ENCODE data around the gene CNTNAP2. TPM values are rescaled to one million over a fixed set of nuclear protein-coding genes. Genes with fewer than 3 reads are reported as not detected.
A peak's percentile ranks its signal among the peaks of the same experiment; 100 is the strongest.

CNTNAP2 gene
- total and polyA plus RNA-seq, 12 donors = 0.07 to 0.77 (median 0.24) TPM

- Histone ChIP-seq H3K36me3 (no peaks in the 10 kb centered on the region), H3K27me3 (peaks cover 0 to 38% (median 8%) of the 10 kb centered on the region in 7 donors), H3K27ac (no peak overlapping the region), H3K9me3 (no peaks in the 10 kb centered on the region), H3K4me1 (peaks cover 0 to 8% (median 4%) of the 10 kb centered on the region in 9 donors), H3K4me3 (no peak overlapping the region)
- 58 to 59% methylated on average over 7 of the region's 7 CpGs for WGBS, 2 donors
- peak in 7 of 9 donors; percentile 52 to 72 (median 54) for TF ChIP-seq CTCF (IDR thresholded peaks at IDR 0.05)
- intact Hi-C loops (cut with DNase I) = loop anchor here in 7 of 10 donors (5.0 to 10.0 kb wide), 5 partner anchors 260 to 1030 kb away; no protein-coding TSS in a partner anchor
- no peak for DNase-seq
- no peak for ATAC-seq
Measured at GRCh38 chr7:148264933-148265557, 2148.4 kb downstream of the CNTNAP2 start.

GRCh38 chr7:148265896-148266295 lies 2149.3 kb downstream of the CNTNAP2 start:
- intact Hi-C loops (cut with DNase I) = loop anchor here in 6 of 10 donors (10.0 kb wide), 4 partner anchors 259 to 1031 kb away; no protein-coding TSS in a partner anchor
- TF ChIP-seq CTCF (IDR thresholded peaks at IDR 0.05) = no peak
- 50 to 63% methylated on average over 7 of the region's 7 CpGs for WGBS, 2 donors

GRCh38 chr7:148266795-148267194 lies 2150.2 kb downstream of the CNTNAP2 start:
- 83 to 90% methylated on average over 8 of the region's 8 CpGs for WGBS, 2 donors
- intact Hi-C loops (cut with DNase I) = loop anchor here in 6 of 10 donors (10.0 kb wide), 4 partner anchors 258 to 1032 kb away; no protein-coding TSS in a partner anchor

More at GRCh38 chr7:148265896-148266295, 2149.3 kb downstream of the CNTNAP2 start:
- DNase-seq (no peak), ATAC-seq (no peak)
- Histone ChIP-seq H3K4me1 (peaks cover 0 to 8% (median 4%) of the 10 kb centered on the region in 9 donors), H3K27me3 (peaks cover 0 to 45% (median 12%) of the 10 kb centered on the region in 7 donors), H3K9me3 (no peaks in the 10 kb centered on the region), H3K36me3 (no peaks in the 10 kb centered on the region), H3K27ac (no peak overlapping the region), H3K4me3 (no peak overlapping the region)

GRCh38 chr7:148270576-148270975 lies 2154.0 kb downstream of the CNTNAP2 start:
- ATAC-seq = no peak
- Histone ChIP-seq H3K27ac (no peak overlapping the region), H3K36me3 (no peaks in the 10 kb centered on the region), H3K4me3 (no peak overlapping the region), H3K27me3 (peaks cover 0 to 47% (median 12%) of the 10 kb centered on the region in 7 donors), H3K9me3 (no peaks in the 10 kb centered on the region), H3K4me1 (no peaks in the 10 kb centered on the region)
- no peak for TF ChIP-seq CTCF (IDR thresholded peaks at IDR 0.05)
- intact Hi-C loops (cut with DNase I) = no loop called here
- WGBS, 2 donors = 75 to 84% methylated on average over 4 of the region's 4 CpGs
- DNase-seq = no peak

More at GRCh38 chr7:148266795-148267194, 2150.2 kb downstream of the CNTNAP2 start:
- Histone ChIP-seq H3K36me3 (no peaks in the 10 kb centered on the region), H3K4me1 (peaks cover 0 to 8% (median 4%) of the 10 kb centered on the region in 9 donors), H3K4me3 (no peak overlapping the region), H3K27ac (no peak overlapping the region), H3K9me3 (no peaks in the 10 kb centered on the region), H3K27me3 (peaks cover 0 to 46% (median 18%) of the 10 kb centered on the region in 7 donors)
- ATAC-seq (no peak), DNase-seq (no peak)
- no peak for TF ChIP-seq CTCF (IDR thresholded peaks at IDR 0.05)

Measured in heart right ventricle (tissue), 16 donors.